Activated naive CD8-positive, alpha-beta T cell treated with anti-CD3 and anti-CD28 coated beads, Interleukin-2, amount 50 U/mL, for 24 hours (primary cell): ENCODE measurements around the gene ARHGAP10.
"Not testable (repeated sequence)": the region's sequence is repeated elsewhere in the genome, so short reads cannot be mapped to it uniquely, and the experiment has no call there.

ENCODE experiments used
- ATAC-seq: fragments of 150-1000 bp; cut with Tn5 transposase; one replicate; pipeline ENCODE4 v1.10.0; 2021
- DNase-seq: peaks from one replicate; pipeline ENCODE4 v3.0.0; 2021
- H3K27ac Mint-ChIP-seq: one replicate; pipeline ENCODE4 v1.8.0; 2021; ENCODE audit warnings: mild to moderate bottlenecking, mixed read lengths
- H3K27me3 Mint-ChIP-seq: one replicate; pipeline ENCODE4 v1.8.0; 2021; ENCODE audit warnings: mixed read lengths
- H3K36me3 Mint-ChIP-seq: one replicate; pipeline ENCODE4 v1.8.0; 2021; ENCODE audit warnings: low read depth, mixed read lengths
- H3K4me1 Mint-ChIP-seq: one replicate; pipeline ENCODE4 v1.8.0; 2021; ENCODE audit warnings: mixed read lengths
- H3K4me3 Mint-ChIP-seq: one replicate; pipeline ENCODE4 v1.8.0; 2021; ENCODE audit warnings: mild to moderate bottlenecking, moderate library complexity, mixed read lengths
- H3K9me3 Mint-ChIP-seq: one replicate; pipeline ENCODE4 v1.8.0; 2021; ENCODE audit warnings: mixed read lengths

The ARHGAP10 gene

GRCh38 chr4:147789596-147789995 lies 57.7 kb downstream of the ARHGAP10 start:
- Mint-ChIP-seq H3K27me3 (peaks cover 2% of the 10 kb centered on the region), H3K4me1 (peaks cover 44% of the 10 kb centered on the region), H3K36me3 (no peaks in the 10 kb centered on the region), H3K9me3 (no peaks in the 10 kb centered on the region), H3K4me3 (no peak overlapping the region), H3K27ac (no peak overlapping the region)
- DNase-seq, result no peak
- ATAC-seq, result no peak

- ATAC-seq (no peak), DNase-seq (no peak)
- Mint-ChIP-seq H3K36me3 (no peaks in the 10 kb centered on the region), H3K9me3 (no peaks in the 10 kb centered on the region), H3K4me1 (peaks cover 50% of the 10 kb centered on the region), H3K4me3 (no peak overlapping the region), H3K27ac (no peak overlapping the region), H3K27me3 (peaks cover 2% of the 10 kb centered on the region)
Observed at GRCh38 chr4:147790412-147790811, 58.5 kb downstream of the ARHGAP10 start.

GRCh38 chr4:147791341-147791740 lies 59.5 kb downstream of the ARHGAP10 start:
- H3K27ac Mint-ChIP-seq, result no peak overlapping the region
- ATAC-seq, result no peak
- H3K4me1 Mint-ChIP-seq, result peaks cover 53% of the 10 kb centered on the region
- H3K9me3 Mint-ChIP-seq, result no peaks in the 10 kb centered on the region
- peaks cover 2% of the 10 kb centered on the region for H3K27me3 Mint-ChIP-seq
- H3K36me3 Mint-ChIP-seq, result no peaks in the 10 kb centered on the region
- no peak overlapping the region for H3K4me3 Mint-ChIP-seq
- no peak for DNase-seq

- ATAC-seq (no peak), DNase-seq (no peak)
- Mint-ChIP-seq H3K27ac (no peak overlapping the region), H3K4me3 (peak overlapping the region; percentile 77), H3K4me1 (peaks cover 54% of the 10 kb centered on the region), H3K27me3 (peaks cover 2% of the 10 kb centered on the region), H3K36me3 (no peaks in the 10 kb centered on the region), H3K9me3 (no peaks in the 10 kb centered on the region)
Observed at GRCh38 chr4:147791865-147792264, 60.0 kb downstream of the ARHGAP10 start.

GRCh38 chr4:147793569-147794313 lies 61.9 kb downstream of the ARHGAP10 start:
- no peak for DNase-seq
- H3K9me3 Mint-ChIP-seq, result no peaks in the 10 kb centered on the region
- no peaks in the 10 kb centered on the region for H3K36me3 Mint-ChIP-seq
- H3K27me3 Mint-ChIP-seq, result peaks cover 2% of the 10 kb centered on the region
- peak overlapping the region; percentile 80 for H3K27ac Mint-ChIP-seq
- peak; percentile 71 for ATAC-seq
- H3K4me1 Mint-ChIP-seq, result peaks cover 48% of the 10 kb centered on the region
- peak overlapping the region; percentile 36 for H3K4me3 Mint-ChIP-seq

- ATAC-seq (peak; percentile 86), DNase-seq (no peak)
- H3K27me3 Mint-ChIP-seq, result peaks cover 2% of the 10 kb centered on the region
- H3K9me3 Mint-ChIP-seq, result no peaks in the 10 kb centered on the region
- H3K36me3 Mint-ChIP-seq, result no peaks in the 10 kb centered on the region
- peaks cover 53% of the 10 kb centered on the region for H3K4me1 Mint-ChIP-seq
- H3K4me3 Mint-ChIP-seq, result no peak overlapping the region
- peak overlapping the region; percentile 80 for H3K27ac Mint-ChIP-seq
Observed at GRCh38 chr4:147794314-147794680, 62.4 kb downstream of the ARHGAP10 start.

- Mint-ChIP-seq H3K4me1 (peaks cover 59% of the 10 kb centered on the region), H3K27ac (peak overlapping the region; percentile 80), H3K27me3 (peaks cover 2% of the 10 kb centered on the region), H3K4me3 (no peak overlapping the region), H3K9me3 (no peaks in the 10 kb centered on the region), H3K36me3 (no peaks in the 10 kb centered on the region)
- DNase-seq (no peak), ATAC-seq (peak; percentile 73)
Observed at GRCh38 chr4:147794787-147795413, 63.0 kb downstream of the ARHGAP10 start.

- H3K27ac Mint-ChIP-seq, H3K9me3 Mint-ChIP-seq, ATAC-seq, DNase-seq, H3K4me3 Mint-ChIP-seq, H3K36me3 Mint-ChIP-seq, H3K27me3 Mint-ChIP-seq: not testable (repeated sequence)
- H3K4me1 Mint-ChIP-seq, result peaks cover 51% of the 10 kb centered on the region
Observed at GRCh38 chr4:147799057-147799456, 67.2 kb downstream of the ARHGAP10 start.

- ATAC-seq, result peak; percentile 99
- H3K27ac Mint-ChIP-seq, result peak overlapping the region; percentile 76
- H3K9me3 Mint-ChIP-seq, result no peaks in the 10 kb centered on the region
- H3K36me3 Mint-ChIP-seq, result no peaks in the 10 kb centered on the region
- H3K4me3 Mint-ChIP-seq, result peak overlapping the region; percentile 44
- peaks cover 41% of the 10 kb centered on the region for H3K4me1 Mint-ChIP-seq
- peaks cover 8% of the 10 kb centered on the region for H3K27me3 Mint-ChIP-seq
- DNase-seq, result peak; percentile 67
Observed at GRCh38 chr4:147799986-147800555, 68.2 kb downstream of the ARHGAP10 start.

GRCh38 chr4:147801820-147802219 lies 69.9 kb downstream of the ARHGAP10 start:
- Mint-ChIP-seq H3K9me3 (no peaks in the 10 kb centered on the region), H3K4me3 (no peak overlapping the region), H3K27ac (no peak overlapping the region), H3K36me3 (no peaks in the 10 kb centered on the region), H3K4me1 (peaks cover 29% of the 10 kb centered on the region), H3K27me3 (peaks cover 8% of the 10 kb centered on the region)
- DNase-seq, result no peak
- ATAC-seq, result no peak

GRCh38 chr4:147802346-147802745 lies 70.5 kb downstream of the ARHGAP10 start:
- ATAC-seq, result no peak
- H3K4me3 Mint-ChIP-seq, result no peak overlapping the region
- H3K27ac Mint-ChIP-seq, result no peak overlapping the region
- H3K36me3 Mint-ChIP-seq, result no peaks in the 10 kb centered on the region
- no peaks in the 10 kb centered on the region for H3K9me3 Mint-ChIP-seq
- no peak for DNase-seq
- H3K27me3 Mint-ChIP-seq, result peaks cover 8% of the 10 kb centered on the region
- peaks cover 28% of the 10 kb centered on the region for H3K4me1 Mint-ChIP-seq

GRCh38 chr4:147805946-147806345 lies 74.1 kb downstream of the ARHGAP10 start:
- Mint-ChIP-seq H3K27ac (no peak overlapping the region), H3K4me3 (no peak overlapping the region), H3K36me3 (no peaks in the 10 kb centered on the region), H3K9me3 (no peaks in the 10 kb centered on the region), H3K4me1 (peaks cover 6% of the 10 kb centered on the region), H3K27me3 (peaks cover 8% of the 10 kb centered on the region)
- ATAC-seq, result no peak
- DNase-seq, result no peak

GRCh38 chr4:147808447-147808846 lies 76.6 kb downstream of the ARHGAP10 start:
- no peak for ATAC-seq

GRCh38 chr4:147809211-147809610 lies 77.3 kb downstream of the ARHGAP10 start:
- DNase-seq (no peak), ATAC-seq (no peak)
- H3K9me3 Mint-ChIP-seq, result no peaks in the 10 kb centered on the region
- no peaks in the 10 kb centered on the region for H3K4me1 Mint-ChIP-seq
- H3K36me3 Mint-ChIP-seq, result no peaks in the 10 kb centered on the region
- H3K27ac Mint-ChIP-seq, result no peak overlapping the region
- H3K27me3 Mint-ChIP-seq, result no peaks in the 10 kb centered on the region
- no peak overlapping the region for H3K4me3 Mint-ChIP-seq

More at GRCh38 chr4:147808447-147808846, 76.6 kb downstream of the ARHGAP10 start:
- Mint-ChIP-seq H3K4me1 (no peaks in the 10 kb centered on the region), H3K27ac (no peak overlapping the region), H3K9me3 (no peaks in the 10 kb centered on the region), H3K27me3 (no peaks in the 10 kb centered on the region), H3K4me3 (no peak overlapping the region), H3K36me3 (no peaks in the 10 kb centered on the region)
- DNase-seq, result no peak

- no peaks in the 10 kb centered on the region for H3K9me3 Mint-ChIP-seq
- no peaks in the 10 kb centered on the region for H3K27me3 Mint-ChIP-seq
- no peak for ATAC-seq
- no peak overlapping the region for H3K4me3 Mint-ChIP-seq
- H3K27ac Mint-ChIP-seq, result no peak overlapping the region
- H3K36me3 Mint-ChIP-seq, result no peaks in the 10 kb centered on the region
- DNase-seq, result no peak
- peaks cover 10% of the 10 kb centered on the region for H3K4me1 Mint-ChIP-seq
Observed at GRCh38 chr4:147811878-147812277, 80.0 kb downstream of the ARHGAP10 start.
